ENCODE data around the gene SYNGR3.
"Not testable (repeated sequence)": the region's sequence is repeated elsewhere in the genome, so short reads cannot be mapped to it uniquely, and the experiment has no call there.

SYNGR3 gene

GRCh38 chr16:2009791-2010510, 20.2 kb downstream of the SYNGR3 start, which contains the start of gene ZNF598:
TSS of gene ZNF598 (minus strand) at chr16:2009821.
- Histone ChIP-seq H3K27me3 (ENCODE audit: control insufficient read depth, insufficient read depth, low read length) (no peaks in the 10 kb centered on the region), H3K9me3 (ENCODE audit: control insufficient read depth, insufficient read depth, low read length) (no peaks in the 10 kb centered on the region), H3K4me3 (ENCODE audit: low read depth, low read length) (peak within 1 kb of the TSS; percentile 91), H3K4me1 (ENCODE audit: control insufficient read depth, insufficient read depth, low read length) (peaks cover 10% of the 10 kb centered on the region), H3K36me3 (ENCODE audit: control insufficient read depth, insufficient read depth, low read length) (peaks cover 6% of the 10 kb centered on the region), H3K9ac (ENCODE audit: low read depth, low read length) (peak within 1 kb of the TSS; percentile 89)

DNA sequence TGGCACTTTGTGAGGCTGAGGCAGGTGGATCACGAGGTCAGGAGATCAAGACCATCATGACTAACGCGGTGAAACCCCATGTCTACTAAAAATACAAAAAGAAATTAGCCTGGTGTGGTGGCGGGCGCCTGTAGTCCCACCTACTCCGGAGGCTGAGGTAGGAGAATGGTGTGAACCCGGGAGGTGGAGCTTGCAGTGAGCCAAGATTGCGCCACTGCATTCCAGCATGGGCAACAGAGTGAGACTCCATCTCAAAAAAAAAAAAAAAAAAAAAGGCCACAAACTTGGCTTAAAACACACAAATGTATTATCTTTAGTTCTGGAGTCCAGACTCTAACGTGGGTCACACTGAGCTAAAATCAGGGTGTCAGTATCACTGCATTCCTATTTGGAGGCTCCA, 22.0 kb downstream of the SYNGR3 start:
- H3K9ac ChIP-seq (ENCODE audit: low read depth, low read length); H3K27me3 ChIP-seq (ENCODE audit: control insufficient read depth, insufficient read depth, low read length); H3K36me3 ChIP-seq (ENCODE audit: control insufficient read depth, insufficient read depth, low read length); H3K4me3 ChIP-seq (ENCODE audit: low read depth, low read length); H3K9me3 ChIP-seq (ENCODE audit: control insufficient read depth, insufficient read depth, low read length); H3K4me1 ChIP-seq (ENCODE audit: control insufficient read depth, insufficient read depth, low read length): not testable (repeated sequence)

DNA sequence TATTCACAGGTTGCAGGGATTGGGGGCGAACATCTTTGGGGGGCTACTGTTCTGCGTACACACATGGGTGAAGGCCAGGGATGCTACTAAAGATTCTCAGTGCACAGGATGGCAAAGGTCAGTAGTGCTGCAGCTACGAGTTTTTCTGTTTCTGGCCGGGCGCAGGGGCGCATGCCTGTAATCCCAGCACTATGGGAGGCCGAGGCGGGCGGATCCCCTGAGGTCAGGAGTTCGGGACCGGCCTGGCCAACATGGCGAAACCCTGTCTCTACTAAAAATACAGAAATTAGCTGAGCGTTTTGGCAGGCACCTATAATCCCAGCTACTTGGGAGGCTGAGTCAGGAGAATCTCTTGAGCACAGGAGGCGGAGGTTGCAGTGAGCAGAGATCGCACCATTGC, 23.8 kb downstream of the SYNGR3 start:
- Histone ChIP-seq H3K4me3 (ENCODE audit: low read depth, low read length) (no peak overlapping the region), H3K9ac (ENCODE audit: low read depth, low read length) (no peak overlapping the region), H3K27me3 (ENCODE audit: control insufficient read depth, insufficient read depth, low read length) (peaks cover 4% of the 10 kb centered on the region), H3K4me1 (ENCODE audit: control insufficient read depth, insufficient read depth, low read length) (peaks cover 5% of the 10 kb centered on the region), H3K9me3 (ENCODE audit: control insufficient read depth, insufficient read depth, low read length) (no peaks in the 10 kb centered on the region), H3K36me3 (ENCODE audit: control insufficient read depth, insufficient read depth, low read length) (no peaks in the 10 kb centered on the region)

- H3K9ac ChIP-seq (ENCODE audit: low read depth, low read length) = no peak overlapping the region
- H3K9me3 ChIP-seq (ENCODE audit: control insufficient read depth, insufficient read depth, low read length) = no peaks in the 10 kb centered on the region
- no peak overlapping the region for H3K4me3 ChIP-seq (ENCODE audit: low read depth, low read length)
- peaks cover 2% of the 10 kb centered on the region for H3K4me1 ChIP-seq (ENCODE audit: control insufficient read depth, insufficient read depth, low read length)
- H3K27me3 ChIP-seq (ENCODE audit: control insufficient read depth, insufficient read depth, low read length) = peaks cover 20% of the 10 kb centered on the region
- no peaks in the 10 kb centered on the region for H3K36me3 ChIP-seq (ENCODE audit: control insufficient read depth, insufficient read depth, low read length)
Observed at GRCh38 chr16:2015117-2015946, 25.6 kb downstream of the SYNGR3 start.

DNA sequence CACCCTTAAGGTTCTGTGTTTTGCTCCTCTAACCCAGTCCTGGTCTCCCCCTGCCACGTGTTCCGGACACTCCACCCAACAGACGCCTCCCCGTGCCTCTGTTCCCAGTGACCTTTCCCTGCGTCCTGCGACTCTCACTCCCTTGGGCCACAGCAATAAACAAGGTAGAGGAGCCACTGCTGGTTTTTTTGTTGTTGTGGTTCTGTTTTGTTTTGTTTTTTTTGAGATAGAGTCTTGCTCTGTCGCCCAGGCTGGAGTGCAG, 26.1 kb downstream of the SYNGR3 start:
- Histone ChIP-seq H3K9ac (ENCODE audit: low read depth, low read length) (no peak overlapping the region), H3K9me3 (ENCODE audit: control insufficient read depth, insufficient read depth, low read length) (no peaks in the 10 kb centered on the region), H3K4me3 (ENCODE audit: low read depth, low read length) (no peak overlapping the region), H3K27me3 (ENCODE audit: control insufficient read depth, insufficient read depth, low read length) (peaks cover 26% of the 10 kb centered on the region), H3K36me3 (ENCODE audit: control insufficient read depth, insufficient read depth, low read length) (no peaks in the 10 kb centered on the region), H3K4me1 (ENCODE audit: control insufficient read depth, insufficient read depth, low read length) (no peaks in the 10 kb centered on the region)

DNA sequence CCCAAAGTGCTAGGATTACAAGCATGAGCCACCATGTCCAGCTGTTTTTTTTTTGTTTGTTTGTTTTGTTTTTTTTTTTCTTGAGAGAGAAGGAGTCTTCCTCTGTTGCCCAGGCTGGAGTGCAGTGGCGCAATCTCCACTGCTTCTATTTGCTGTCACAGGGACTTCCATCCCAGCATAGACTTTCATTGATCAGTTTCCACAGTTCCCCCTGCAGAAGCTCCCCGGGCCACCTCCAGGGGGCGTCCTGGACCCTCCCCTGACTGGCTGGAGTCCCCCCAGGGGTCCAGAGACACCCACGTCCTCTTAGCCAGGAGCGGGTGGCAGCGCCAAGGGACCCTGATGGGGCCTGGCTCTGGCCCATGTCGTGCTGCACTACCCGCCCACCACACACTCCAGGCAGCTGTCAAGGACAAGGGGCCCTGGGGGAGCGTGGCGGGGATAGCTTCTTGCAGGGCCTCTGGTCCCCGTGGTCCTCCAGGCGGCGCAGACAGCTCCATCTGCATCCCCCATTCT, 26.7 kb downstream of the SYNGR3 start:
- Histone ChIP-seq H3K4me1 (ENCODE audit: control insufficient read depth, insufficient read depth, low read length) (no peaks in the 10 kb centered on the region), H3K27me3 (ENCODE audit: control insufficient read depth, insufficient read depth, low read length) (peaks cover 31% of the 10 kb centered on the region), H3K9ac (ENCODE audit: low read depth, low read length) (no peak overlapping the region), H3K9me3 (ENCODE audit: control insufficient read depth, insufficient read depth, low read length) (no peaks in the 10 kb centered on the region), H3K4me3 (ENCODE audit: low read depth, low read length) (no peak overlapping the region), H3K36me3 (ENCODE audit: control insufficient read depth, insufficient read depth, low read length) (no peaks in the 10 kb centered on the region)

DNA sequence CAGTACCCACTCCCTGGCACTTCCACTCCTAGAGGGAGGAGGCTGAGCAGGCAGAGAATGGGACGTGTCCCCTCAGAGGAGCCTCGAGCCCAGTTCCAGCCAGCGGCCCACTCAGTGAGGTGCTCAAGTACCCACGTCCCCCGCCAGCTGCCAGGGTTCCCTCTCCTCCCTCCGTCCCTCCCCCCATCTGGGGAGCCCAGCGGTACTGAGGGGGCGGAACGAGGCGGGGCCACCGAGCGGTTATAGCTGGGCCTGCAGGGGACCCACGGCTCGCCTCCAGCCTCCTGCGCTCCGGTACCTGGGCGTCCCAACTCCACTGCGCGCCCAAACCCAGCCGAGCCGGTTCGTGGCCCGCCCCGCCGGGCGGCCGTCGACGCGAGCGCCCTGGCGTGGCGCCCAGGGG, 29.7 kb downstream of the SYNGR3 start, which contains the start of gene NPW:
NPW (plus strand) TSS at position 268 of the 403 bp plus-strand sequence.
- no peaks in the 10 kb centered on the region for H3K4me1 ChIP-seq (ENCODE audit: control insufficient read depth, insufficient read depth, low read length)
- H3K4me3 ChIP-seq (ENCODE audit: low read depth, low read length) = peak within 1 kb of the TSS; percentile 59
- H3K9me3 ChIP-seq (ENCODE audit: control insufficient read depth, insufficient read depth, low read length) = no peaks in the 10 kb centered on the region
- no peaks in the 10 kb centered on the region for H3K36me3 ChIP-seq (ENCODE audit: control insufficient read depth, insufficient read depth, low read length)
- no peak within 1 kb of the TSS for H3K9ac ChIP-seq (ENCODE audit: low read depth, low read length)
- H3K27me3 ChIP-seq (ENCODE audit: control insufficient read depth, insufficient read depth, low read length) = peaks cover 34% of the 10 kb centered on the region

DNA sequence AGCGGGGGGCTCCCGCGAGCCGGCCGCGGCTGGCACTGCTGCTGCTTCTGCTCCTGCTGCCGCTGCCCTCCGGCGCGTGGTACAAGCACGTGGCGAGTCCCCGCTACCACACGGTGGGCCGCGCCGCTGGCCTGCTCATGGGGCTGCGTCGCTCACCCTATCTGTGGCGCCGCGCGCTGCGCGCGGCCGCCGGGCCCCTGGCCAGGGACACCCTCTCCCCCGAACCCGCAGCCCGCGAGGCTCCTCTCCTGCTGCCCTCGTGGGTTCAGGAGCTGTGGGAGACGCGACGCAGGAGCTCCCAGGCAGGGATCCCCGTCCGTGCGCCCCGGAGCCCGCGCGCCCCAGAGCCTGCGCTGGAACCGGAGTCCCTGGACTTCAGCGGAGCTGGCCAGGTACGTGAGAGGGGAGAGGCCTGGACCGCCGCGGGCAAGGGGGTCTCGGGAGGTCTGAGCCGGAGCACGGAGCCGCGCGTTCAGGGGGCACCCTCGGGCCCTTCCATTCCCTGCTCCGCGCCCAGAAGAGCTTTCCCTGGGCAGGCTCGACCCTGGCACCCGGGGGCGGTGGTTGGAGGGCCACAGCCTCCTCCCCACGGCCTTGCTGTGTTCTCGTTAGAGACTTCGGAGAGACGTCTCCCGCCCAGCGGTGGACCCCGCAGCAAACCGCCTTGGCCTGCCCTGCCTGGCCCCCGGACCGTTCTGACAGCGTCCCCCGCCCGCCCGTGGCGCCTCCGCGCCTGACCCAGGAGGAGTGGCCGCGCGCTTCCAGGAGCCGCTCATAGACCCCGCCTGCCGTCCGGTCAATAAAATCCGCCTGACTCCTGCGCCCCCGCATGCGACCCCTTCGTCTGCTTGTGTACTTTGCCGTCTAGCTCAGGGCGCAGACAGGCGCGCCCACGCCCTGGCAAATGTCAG, 30.4 kb downstream of the SYNGR3 start:
- Histone ChIP-seq H3K27me3 (ENCODE audit: control insufficient read depth, insufficient read depth, low read length) (peaks cover 34% of the 10 kb centered on the region), H3K4me1 (ENCODE audit: control insufficient read depth, insufficient read depth, low read length) (no peaks in the 10 kb centered on the region), H3K4me3 (ENCODE audit: low read depth, low read length) (peak overlapping the region; percentile 59)

DNA sequence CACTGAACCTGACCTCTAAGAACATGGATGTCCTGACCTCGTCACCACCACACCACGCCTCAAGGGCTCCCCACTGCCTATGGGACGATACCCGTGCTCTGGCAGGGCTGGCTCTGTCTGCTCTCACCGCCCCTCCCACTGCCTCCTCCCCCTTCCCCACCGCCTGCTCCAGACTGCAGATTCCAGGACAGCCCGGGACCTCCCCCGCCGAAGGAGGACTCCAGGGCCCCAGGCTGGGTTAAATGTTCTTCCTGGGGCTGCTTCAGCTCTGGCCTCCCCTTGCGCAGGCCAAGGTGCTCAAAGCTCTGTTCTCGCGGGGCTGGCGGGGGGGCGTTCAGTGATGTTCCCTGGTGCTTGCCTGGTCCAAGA, 32.9 kb downstream of the SYNGR3 start:
- H3K4me1 ChIP-seq (ENCODE audit: control insufficient read depth, insufficient read depth, low read length) = peaks cover 2% of the 10 kb centered on the region

More for the DNA sequence above, 30.4 kb downstream of the SYNGR3 start:
- Histone ChIP-seq H3K9ac (ENCODE audit: low read depth, low read length) (no peak overlapping the region), H3K9me3 (ENCODE audit: control insufficient read depth, insufficient read depth, low read length) (no peaks in the 10 kb centered on the region), H3K36me3 (ENCODE audit: control insufficient read depth, insufficient read depth, low read length) (no peaks in the 10 kb centered on the region)

GRCh38 chr16:2023092-2024031, 33.6 kb downstream of the SYNGR3 start:
- H3K27me3 ChIP-seq (ENCODE audit: control insufficient read depth, insufficient read depth, low read length) = peaks cover 43% of the 10 kb centered on the region

More for the DNA sequence above, 32.9 kb downstream of the SYNGR3 start:
- Histone ChIP-seq H3K4me3 (ENCODE audit: low read depth, low read length) (peak overlapping the region; percentile 69), H3K9me3 (ENCODE audit: control insufficient read depth, insufficient read depth, low read length) (no peaks in the 10 kb centered on the region), H3K27me3 (ENCODE audit: control insufficient read depth, insufficient read depth, low read length) (peaks cover 47% of the 10 kb centered on the region), H3K36me3 (ENCODE audit: control insufficient read depth, insufficient read depth, low read length) (no peaks in the 10 kb centered on the region), H3K9ac (ENCODE audit: low read depth, low read length) (peak overlapping the region; percentile 47)

More at GRCh38 chr16:2023092-2024031, 33.6 kb downstream of the SYNGR3 start:
- Histone ChIP-seq H3K4me3 (ENCODE audit: low read depth, low read length) (peak overlapping the region; percentile 69), H3K4me1 (ENCODE audit: control insufficient read depth, insufficient read depth, low read length) (peaks cover 4% of the 10 kb centered on the region), H3K9ac (ENCODE audit: low read depth, low read length) (peak overlapping the region; percentile 47), H3K9me3 (ENCODE audit: control insufficient read depth, insufficient read depth, low read length) (no peaks in the 10 kb centered on the region), H3K36me3 (ENCODE audit: control insufficient read depth, insufficient read depth, low read length) (no peaks in the 10 kb centered on the region)

Data from iPS-15b (cell line).